Measurements from ENCODE around the gene MAP2K6. TPM values are rescaled to one million over a fixed set of nuclear protein-coding genes. Genes with fewer than 3 reads are reported as not detected.
A peak's percentile ranks its signal among the peaks of the same experiment; 100 is the strongest.

The MAP2K6 gene
- total RNA-seq, 2 donors from 2014 or later = 4.4 to 34.6 TPM

GRCh38 chr17:69506489-69506888 lies 92.0 kb downstream of the MAP2K6 start:
- TF ChIP-seq POLR2A (IDR thresholded peaks at IDR 0.05) (no peak), CTCF (IDR thresholded peaks at IDR 0.05) (peak in 2 of 7 experiments; percentile 11 to 15)
- 93 to 100% methylated on average over 1 of the region's 1 CpG for WGBS, 2 donors
- ATAC-seq = no peak
- Histone ChIP-seq H3K4me1 (peaks cover 30% of the 10 kb centered on the region), H3K9me3 (no peaks in the 10 kb centered on the region), H3K27me3 (no peaks in the 10 kb centered on the region), H3K4me3 (no peak overlapping the region), H3K36me3 (replicated peaks in 1 of 2; ENCODE audit: insufficient read depth in 1 of 2, low read depth in 2 of 2) (no peaks in the 10 kb centered on the region), H3K27ac (no peak overlapping the region)
- no peak for DNase-seq
- intact Hi-C loops (cut with DNase I) = no loop called here

- Histone ChIP-seq H3K27ac (no peak overlapping the region), H3K9me3 (no peaks in the 10 kb centered on the region), H3K4me3 (no peak overlapping the region), H3K4me1 (peaks cover 10% of the 10 kb centered on the region), H3K36me3 (replicated peaks in 1 of 2; ENCODE audit: insufficient read depth in 1 of 2, low read depth in 2 of 2) (no peaks in the 10 kb centered on the region), H3K27me3 (no peaks in the 10 kb centered on the region)
- no peak for TF ChIP-seq CTCF (IDR thresholded peaks at IDR 0.05)
- no peak for TF ChIP-seq POLR2A (IDR thresholded peaks at IDR 0.05)
- DNase-seq = no peak
- no peak for ATAC-seq
- intact Hi-C loops (cut with DNase I) = no loop called here
- 56 to 69% methylated on average over 1 of the region's 1 CpG for WGBS, 2 donors
These were observed 94.3 kb downstream of the MAP2K6 start for GRCh38 chr17:69508814-69509213.

DNA sequence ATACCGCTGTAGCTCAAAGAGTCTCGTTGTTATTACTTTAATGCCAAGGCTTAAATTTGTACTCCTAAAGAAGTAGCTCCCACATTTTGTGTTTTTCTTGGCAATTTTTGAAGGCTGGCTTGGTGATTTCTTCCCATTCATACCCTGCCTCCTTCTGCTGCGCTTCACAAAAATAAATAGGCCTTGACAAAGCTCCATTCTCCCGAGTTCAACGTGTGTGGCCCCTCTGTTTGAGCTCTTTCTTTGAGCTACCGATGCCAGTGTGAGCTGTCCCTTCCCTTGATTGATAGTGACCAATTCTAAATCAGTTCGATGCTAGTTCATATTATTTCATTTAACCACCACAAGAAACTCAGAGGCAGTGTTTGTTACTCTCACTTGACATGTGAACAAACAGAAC lies 96.8 kb downstream of the MAP2K6 start:
- no peaks in the 10 kb centered on the region for H3K4me1 ChIP-seq
- H3K4me3 ChIP-seq = no peak overlapping the region
- DNase-seq (no peak), ATAC-seq (no peak)
- H3K27me3 ChIP-seq = no peaks in the 10 kb centered on the region
- H3K9me3 ChIP-seq = no peaks in the 10 kb centered on the region
- H3K27ac ChIP-seq = no peak overlapping the region
- WGBS, 2 donors = 76 to 84% methylated on average over 7 of the region's 7 CpGs
- intact Hi-C loops (cut with DNase I) = no loop called here
- H3K36me3 ChIP-seq (replicated peaks in 1 of 2; ENCODE audit: insufficient read depth in 1 of 2, low read depth in 2 of 2) = peaks cover 0 to 2% of the 10 kb centered on the region in 2 donors
- TF ChIP-seq POLR2A (IDR thresholded peaks at IDR 0.05) (no peak), CTCF (IDR thresholded peaks at IDR 0.05) (no peak)

DNA sequence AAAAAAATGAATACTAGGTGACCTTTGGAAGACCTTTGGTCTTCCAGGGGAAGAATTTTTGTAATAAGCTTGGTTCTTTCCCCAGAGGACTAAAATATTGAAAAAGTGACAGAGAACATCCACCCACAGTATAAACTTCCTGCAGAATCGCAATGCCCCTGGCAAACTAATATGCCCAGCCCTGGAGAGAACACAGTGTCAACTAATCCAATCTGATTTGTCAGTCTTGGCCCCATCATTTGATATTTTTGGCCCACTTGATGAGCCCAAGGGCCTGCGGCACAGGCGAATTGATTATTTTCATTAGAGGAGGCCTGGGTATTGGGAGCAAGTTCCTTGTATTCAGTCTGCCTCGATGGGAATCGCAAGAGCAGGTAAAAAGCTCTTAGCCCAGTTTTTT lies 98.4 kb downstream of the MAP2K6 start:
- DNase-seq (no peak), ATAC-seq (no peak)
- H3K4me1 ChIP-seq = no peaks in the 10 kb centered on the region
- peaks cover 0 to 2% of the 10 kb centered on the region in 2 donors for H3K36me3 ChIP-seq (replicated peaks in 1 of 2; ENCODE audit: insufficient read depth in 1 of 2, low read depth in 2 of 2)
- 85 to 91% methylated on average over 5 of the region's 5 CpGs for WGBS, 2 donors
- H3K4me3 ChIP-seq = no peak overlapping the region
- no peaks in the 10 kb centered on the region for H3K27me3 ChIP-seq
- no peaks in the 10 kb centered on the region for H3K9me3 ChIP-seq
- H3K27ac ChIP-seq = no peak overlapping the region
- intact Hi-C loops (cut with DNase I) = no loop called here
- TF ChIP-seq CTCF (IDR thresholded peaks at IDR 0.05) = no peak
- TF ChIP-seq POLR2A (IDR thresholded peaks at IDR 0.05) = no peak

GRCh38 chr17:69516225-69516624 lies 101.7 kb downstream of the MAP2K6 start:
- no peaks in the 10 kb centered on the region for H3K4me1 ChIP-seq
- no peak for DNase-seq
- H3K9me3 ChIP-seq = no peaks in the 10 kb centered on the region
- no peak for TF ChIP-seq CTCF (IDR thresholded peaks at IDR 0.05)
- TF ChIP-seq POLR2A (IDR thresholded peaks at IDR 0.05) = no peak
- 81 to 88% methylated on average over 2 of the region's 2 CpGs for WGBS, 2 donors
- intact Hi-C loops (cut with DNase I) = no loop called here
- ATAC-seq = no peak
- H3K36me3 ChIP-seq (replicated peaks in 1 of 2; ENCODE audit: insufficient read depth in 1 of 2, low read depth in 2 of 2) = peaks cover 0 to 3% of the 10 kb centered on the region in 2 donors
- no peak overlapping the region for H3K27ac ChIP-seq
- H3K27me3 ChIP-seq = no peaks in the 10 kb centered on the region
- H3K4me3 ChIP-seq = no peak overlapping the region
